ENCODE results near the gene LRRC4B.

Gene LRRC4B

GRCh38 chr19:50488389-50489194 is 79.6 kb downstream of the LRRC4B start:
- TF ChIP-seq MAX (IDR thresholded peaks at IDR 0.05): no peak
- no peak for TF ChIP-seq TCF12 (IDR thresholded peaks at IDR 0.05; ENCODE audit: low read depth)
- no peak for TF ChIP-seq EGR1 (IDR thresholded peaks at IDR 0.05)
- TF ChIP-seq, protein P1, sequence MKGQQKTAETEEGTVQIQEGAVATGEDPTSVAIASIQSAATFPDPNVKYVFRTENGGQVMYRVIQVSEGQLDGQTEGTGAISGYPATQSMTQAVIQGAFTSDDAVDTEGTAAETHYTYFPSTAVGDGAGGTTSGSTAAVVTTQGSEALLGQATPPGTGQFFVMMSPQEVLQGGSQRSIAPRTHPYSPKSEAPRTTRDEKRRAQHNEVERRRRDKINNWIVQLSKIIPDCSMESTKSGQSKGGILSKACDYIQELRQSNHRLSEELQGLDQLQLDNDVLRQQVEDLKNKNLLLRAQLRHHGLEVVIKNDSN (IDR thresholded peaks at IDR 0.05): no peak

DNA sequence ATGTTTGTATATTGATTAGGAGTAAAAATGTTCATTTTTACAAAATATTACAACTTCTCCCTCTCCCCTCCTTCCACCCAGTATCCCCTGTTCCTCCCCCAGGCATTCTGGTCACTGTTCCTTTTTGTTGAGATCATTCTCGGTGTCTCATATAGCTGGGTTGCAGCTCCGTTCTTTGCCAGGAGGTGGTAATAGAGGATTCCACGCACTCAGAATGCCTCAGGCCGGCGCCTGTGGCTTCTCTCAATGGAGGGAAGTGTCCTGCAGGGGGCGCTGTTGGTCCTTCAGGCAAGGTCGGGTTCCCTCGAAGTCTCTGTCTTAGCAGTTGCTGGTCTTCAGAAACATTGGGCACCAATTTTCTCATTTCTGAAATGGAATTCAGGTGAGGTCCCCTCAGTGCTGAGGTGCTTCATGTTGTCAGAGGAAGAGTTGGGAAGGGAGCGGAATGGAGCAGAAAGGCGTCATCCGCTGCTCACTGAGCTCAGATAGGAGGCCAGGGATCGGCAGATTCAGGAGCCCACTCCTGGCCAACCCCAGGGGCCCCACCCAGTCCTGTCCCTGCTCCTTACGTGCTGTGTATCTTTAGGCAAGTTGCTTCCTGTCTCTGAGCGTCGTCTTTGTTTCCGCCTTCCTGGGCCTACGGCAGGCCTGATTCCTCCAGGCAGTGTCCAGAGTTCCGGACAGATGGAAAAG is 81.3 kb downstream of the LRRC4B start:
- TF ChIP-seq EGR1 (IDR thresholded peaks at IDR 0.05) (no peak), RAD21 (IDR thresholded peaks at IDR 0.05; ENCODE audit: low read depth) (peak; percentile 37; the same call in 1 of the 2 replicates)

- TF ChIP-seq MAX (IDR thresholded peaks at IDR 0.05) (no peak), FOXM1 (IDR thresholded peaks at IDR 0.05; ENCODE audit: borderline replicate concordance, low read depth) (no peak), EGR1 (IDR thresholded peaks at IDR 0.05) (no peak), TAF1 (IDR thresholded peaks at IDR 0.05; ENCODE audit: low read depth) (no peak), NFIC (IDR thresholded peaks at IDR 0.05) (no peak)
Observed at GRCh38 chr19:50485284-50485955, 82.8 kb downstream of the LRRC4B start.

- TF ChIP-seq TEAD4 (IDR thresholded peaks at IDR 0.05) (no peak), EP300 (IDR thresholded peaks at IDR 0.05; ENCODE audit: borderline replicate concordance) (no peak), TAF1 (IDR thresholded peaks at IDR 0.05; ENCODE audit: low read depth) (no peak), YY1 (IDR thresholded peaks at IDR 0.05; ENCODE audit: low read depth) (no peak), TCF12 (IDR thresholded peaks at IDR 0.05; ENCODE audit: low read depth) (no peak), CREB1 (IDR thresholded peaks at IDR 0.05; ENCODE audit: low read depth) (no peak), CEBPB (IDR thresholded peaks at IDR 0.05) (no peak), EGR1 (IDR thresholded peaks at IDR 0.05) (no peak), NFIC (IDR thresholded peaks at IDR 0.05) (no peak), FOXM1 (IDR thresholded peaks at IDR 0.05; ENCODE audit: borderline replicate concordance, low read depth) (no peak), MAX (IDR thresholded peaks at IDR 0.05) (no peak), ZBTB7A (IDR thresholded peaks at IDR 0.05; ENCODE audit: low read depth) (no peak), RAD21 (IDR thresholded peaks at IDR 0.05; ENCODE audit: low read depth) (no peak)
- TF ChIP-seq, protein P1 (IDR thresholded peaks at IDR 0.05): no peak
- TF ChIP-seq, protein P2, sequence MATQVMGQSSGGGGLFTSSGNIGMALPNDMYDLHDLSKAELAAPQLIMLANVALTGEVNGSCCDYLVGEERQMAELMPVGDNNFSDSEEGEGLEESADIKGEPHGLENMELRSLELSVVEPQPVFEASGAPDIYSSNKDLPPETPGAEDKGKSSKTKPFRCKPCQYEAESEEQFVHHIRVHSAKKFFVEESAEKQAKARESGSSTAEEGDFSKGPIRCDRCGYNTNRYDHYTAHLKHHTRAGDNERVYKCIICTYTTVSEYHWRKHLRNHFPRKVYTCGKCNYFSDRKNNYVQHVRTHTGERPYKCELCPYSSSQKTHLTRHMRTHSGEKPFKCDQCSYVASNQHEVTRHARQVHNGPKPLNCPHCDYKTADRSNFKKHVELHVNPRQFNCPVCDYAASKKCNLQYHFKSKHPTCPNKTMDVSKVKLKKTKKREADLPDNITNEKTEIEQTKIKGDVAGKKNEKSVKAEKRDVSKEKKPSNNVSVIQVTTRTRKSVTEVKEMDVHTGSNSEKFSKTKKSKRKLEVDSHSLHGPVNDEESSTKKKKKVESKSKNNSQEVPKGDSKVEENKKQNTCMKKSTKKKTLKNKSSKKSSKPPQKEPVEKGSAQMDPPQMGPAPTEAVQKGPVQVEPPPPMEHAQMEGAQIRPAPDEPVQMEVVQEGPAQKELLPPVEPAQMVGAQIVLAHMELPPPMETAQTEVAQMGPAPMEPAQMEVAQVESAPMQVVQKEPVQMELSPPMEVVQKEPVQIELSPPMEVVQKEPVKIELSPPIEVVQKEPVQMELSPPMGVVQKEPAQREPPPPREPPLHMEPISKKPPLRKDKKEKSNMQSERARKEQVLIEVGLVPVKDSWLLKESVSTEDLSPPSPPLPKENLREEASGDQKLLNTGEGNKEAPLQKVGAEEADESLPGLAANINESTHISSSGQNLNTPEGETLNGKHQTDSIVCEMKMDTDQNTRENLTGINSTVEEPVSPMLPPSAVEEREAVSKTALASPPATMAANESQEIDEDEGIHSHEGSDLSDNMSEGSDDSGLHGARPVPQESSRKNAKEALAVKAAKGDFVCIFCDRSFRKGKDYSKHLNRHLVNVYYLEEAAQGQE (IDR thresholded peaks at IDR 0.05; ENCODE audit: low read depth): no peak
Observed at GRCh38 chr19:50482916-50483315, 85.3 kb downstream of the LRRC4B start.

DNA sequence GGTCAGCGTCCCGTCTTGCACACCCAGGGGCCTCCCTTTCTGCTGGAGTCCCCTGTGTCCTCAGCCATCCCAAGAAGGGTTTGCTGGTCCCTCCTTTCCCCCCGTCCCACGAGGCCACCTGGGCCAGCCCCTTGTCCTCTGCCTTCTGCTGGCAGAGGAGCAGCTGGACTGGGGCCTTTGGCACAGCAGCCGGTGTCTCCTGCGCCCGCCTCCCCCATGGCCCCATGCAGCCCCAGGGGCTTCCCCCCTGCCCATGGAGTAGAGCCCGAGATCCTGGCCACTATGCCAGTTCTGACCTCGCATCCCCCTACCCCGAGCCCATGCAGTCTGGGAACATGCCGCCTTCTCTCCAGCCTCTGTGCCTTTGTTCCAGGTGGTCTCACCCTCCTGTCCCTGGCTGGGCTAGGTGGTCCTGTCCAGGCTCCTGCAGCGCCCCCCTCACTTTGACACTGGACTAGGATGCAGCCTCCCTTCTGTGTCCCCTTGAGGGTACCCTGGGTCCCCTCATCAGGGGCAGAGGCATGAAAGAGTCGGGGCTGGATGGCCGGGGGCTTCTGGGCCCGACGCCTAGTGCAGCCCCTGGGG is 85.9 kb downstream of the LRRC4B start:
- TF ChIP-seq, protein P1 (IDR thresholded peaks at IDR 0.05): no peak
- no peak for TF ChIP-seq EGR1 (IDR thresholded peaks at IDR 0.05)
- no peak for TF ChIP-seq CREB1 (IDR thresholded peaks at IDR 0.05; ENCODE audit: low read depth)
- no peak for TF ChIP-seq CEBPB (IDR thresholded peaks at IDR 0.05)
- no peak for TF ChIP-seq MAX (IDR thresholded peaks at IDR 0.05)
- no peak for TF ChIP-seq ZBTB7A (IDR thresholded peaks at IDR 0.05; ENCODE audit: low read depth)
- TF ChIP-seq TAF1 (IDR thresholded peaks at IDR 0.05; ENCODE audit: low read depth): no peak
- TF ChIP-seq FOXM1 (IDR thresholded peaks at IDR 0.05; ENCODE audit: borderline replicate concordance, low read depth): no peak
- no peak for TF ChIP-seq TCF12 (IDR thresholded peaks at IDR 0.05; ENCODE audit: low read depth)
